ENCODE results near the gene SAMD4A.

SAMD4A gene

GRCh38 chr14:54603362-54603761 is 36.4 kb downstream of the SAMD4A start:
- DNase-seq (ENCODE audit: low read depth) = peak; percentile 80
- no peak for TF ChIP-seq CTCF (IDR thresholded peaks at IDR 0.05; ENCODE audit: insufficient read depth, low read depth, low read length, missing control alignments)
- H3K4me3 ChIP-seq (ENCODE audit: low read length) = no peak overlapping the region

- DNase-seq (ENCODE audit: low read depth) = no peak
- no peak for TF ChIP-seq CTCF (IDR thresholded peaks at IDR 0.05; ENCODE audit: insufficient read depth, low read depth, low read length, missing control alignments)
- H3K4me3 ChIP-seq (ENCODE audit: low read length) = no peak overlapping the region
Observed at GRCh38 chr14:54606178-54606577, 39.2 kb downstream of the SAMD4A start.

GRCh38 chr14:54606631-54607133 is 39.8 kb downstream of the SAMD4A start:
- no peak for DNase-seq (ENCODE audit: low read depth)
- no peak for TF ChIP-seq CTCF (IDR thresholded peaks at IDR 0.05; ENCODE audit: insufficient read depth, low read depth, low read length, missing control alignments)
- H3K4me3 ChIP-seq (ENCODE audit: low read length) = no peak overlapping the region

GRCh38 chr14:54609576-54609975 is 42.6 kb downstream of the SAMD4A start:
- TF ChIP-seq CTCF (IDR thresholded peaks at IDR 0.05; ENCODE audit: insufficient read depth, low read depth, low read length, missing control alignments) = no peak
- no peak overlapping the region for H3K4me3 ChIP-seq (ENCODE audit: low read length)
- no peak for DNase-seq (ENCODE audit: low read depth)

- no peak overlapping the region for H3K4me3 ChIP-seq (ENCODE audit: low read length)
- DNase-seq (ENCODE audit: low read depth) = no peak
- TF ChIP-seq CTCF (IDR thresholded peaks at IDR 0.05; ENCODE audit: insufficient read depth, low read depth, low read length, missing control alignments) = no peak
Observed at GRCh38 chr14:54610051-54610977, 43.4 kb downstream of the SAMD4A start.

GRCh38 chr14:54614296-54614695 is 47.4 kb downstream of the SAMD4A start:
- no peak for TF ChIP-seq CTCF (IDR thresholded peaks at IDR 0.05; ENCODE audit: insufficient read depth, low read depth, low read length, missing control alignments)
- H3K4me3 ChIP-seq (ENCODE audit: low read length) = no peak overlapping the region
- DNase-seq (ENCODE audit: low read depth) = no peak
